Stimulated activated CD4-positive, alpha-beta T cell treated with anti-CD3 and anti-CD28 coated beads, Interleukin-1b, Interleukin-23, amount 100 ng/mL, for 4 hours (primary cell): ENCODE measurements around the gene LTF.
A peak's percentile ranks its signal among the peaks of the same experiment; 100 is the strongest.
"Not testable (repeated sequence)": the region's sequence is repeated elsewhere in the genome, so short reads cannot be mapped to it uniquely, and the experiment has no call there.

Experiments used
- DNase-seq, 2 donors: peaks; one replicate each; pipeline ENCODE4 v3.0.0-alpha.2; 2020; ENCODE audit warnings: low read depth in 2 of 2

The LTF gene

DNA sequence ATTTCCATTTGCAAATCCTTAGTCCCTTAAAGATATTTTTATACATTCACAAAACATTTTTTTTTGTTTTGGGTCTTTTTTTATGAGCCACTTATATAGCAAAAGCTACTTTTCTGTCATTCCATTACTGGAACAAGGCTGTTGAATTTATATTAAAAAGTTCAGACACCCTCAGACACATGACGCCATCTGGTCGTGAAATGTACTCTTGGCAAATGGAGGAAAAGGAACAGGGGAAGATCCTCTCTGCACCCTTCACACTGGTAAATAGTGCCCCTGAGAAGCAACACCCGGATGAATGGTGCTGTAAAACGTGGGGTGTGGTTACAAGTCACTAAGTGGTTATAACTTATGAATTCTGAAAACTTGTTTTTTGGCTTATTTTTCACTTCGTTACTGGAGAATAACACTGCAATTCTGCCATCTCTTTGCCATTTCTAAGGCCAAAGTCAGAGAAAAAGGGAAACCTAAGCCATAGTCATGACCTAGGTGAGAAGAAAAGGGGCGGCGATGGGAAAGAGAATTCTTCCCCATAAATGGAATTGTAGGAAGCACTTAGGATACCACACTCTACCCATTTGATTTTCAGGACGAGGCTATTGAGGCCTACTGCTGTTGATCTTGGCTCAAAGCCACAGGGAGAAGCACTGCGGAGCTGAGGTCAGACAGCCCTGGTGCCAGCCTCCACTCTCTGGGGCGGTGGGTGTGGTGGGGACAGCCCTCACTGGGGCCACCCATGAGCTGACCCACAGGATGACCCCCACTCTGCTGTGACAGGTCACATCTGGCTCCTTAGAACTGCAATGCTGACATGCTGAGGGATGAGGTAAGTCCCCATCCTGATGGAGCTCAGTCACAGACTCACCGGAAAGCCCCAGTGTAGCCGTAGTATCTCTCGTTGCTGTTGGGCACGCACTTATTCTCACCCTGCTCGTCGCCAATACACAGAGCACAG is 21.9 kb downstream of the LTF start:
- peak in 1 of 2 donors; percentile 53 for DNase-seq

GRCh38 chr3:46440531-46441294 is 24.0 kb downstream of the LTF start:
- DNase-seq = peak in 1 of 2 donors; percentile 12

- no peak for DNase-seq
Observed at GRCh38 chr3:46438831-46439230, 25.9 kb downstream of the LTF start.

DNA sequence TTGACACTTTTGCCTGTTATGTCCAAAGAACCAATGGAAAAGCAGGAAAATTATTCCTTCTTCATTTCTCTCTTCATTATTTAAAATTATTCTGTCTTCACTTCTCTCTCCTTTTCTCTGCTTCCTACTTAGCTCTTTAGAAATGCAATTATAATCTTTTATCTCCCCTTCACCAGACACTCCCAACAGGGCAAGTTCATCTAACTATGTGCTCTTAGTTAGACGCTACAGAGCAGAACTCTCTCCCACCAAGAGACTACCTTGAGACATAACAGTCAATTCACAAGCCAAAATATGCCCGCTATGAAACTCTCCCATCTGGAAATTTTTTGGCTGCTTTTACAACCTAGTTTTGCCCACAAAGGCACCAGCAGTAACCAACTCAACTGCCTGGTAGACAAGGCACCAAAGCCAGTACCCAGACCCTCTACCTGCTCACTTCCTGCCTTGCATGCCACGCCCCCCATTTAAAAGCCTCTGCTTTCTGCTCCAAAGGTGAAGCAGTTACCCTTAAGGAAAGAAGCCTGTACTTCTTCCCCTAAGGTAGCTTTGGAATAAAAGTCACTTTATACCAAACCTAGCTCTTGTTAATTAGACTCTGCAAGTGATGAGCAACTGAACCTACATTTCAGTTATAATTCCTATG is 29.5 kb downstream of the LTF start:
- no peak for DNase-seq

DNA sequence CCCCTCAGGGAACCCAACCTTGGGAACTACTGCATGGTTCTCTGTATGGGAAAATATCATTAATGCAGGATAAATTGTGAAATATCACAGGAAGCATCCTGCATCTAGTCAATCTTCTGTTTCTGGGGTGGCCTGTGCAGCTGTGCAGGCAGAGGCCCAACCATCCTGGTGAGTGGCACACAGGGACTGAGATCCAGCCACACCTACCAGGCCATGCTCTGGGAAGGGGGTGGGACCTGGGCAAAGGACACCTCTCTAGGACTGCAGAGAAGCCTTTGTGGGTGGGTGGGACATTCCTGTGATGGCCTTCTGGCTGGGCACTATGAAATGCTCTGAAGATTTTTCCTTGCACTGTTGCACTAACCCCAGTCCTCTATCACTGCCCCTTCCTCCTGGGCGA is 30.9 kb downstream of the LTF start:
- no peak for DNase-seq

- not testable (repeated sequence) for DNase-seq
Observed at GRCh38 chr3:46433118-46433517, 31.6 kb downstream of the LTF start.

DNA sequence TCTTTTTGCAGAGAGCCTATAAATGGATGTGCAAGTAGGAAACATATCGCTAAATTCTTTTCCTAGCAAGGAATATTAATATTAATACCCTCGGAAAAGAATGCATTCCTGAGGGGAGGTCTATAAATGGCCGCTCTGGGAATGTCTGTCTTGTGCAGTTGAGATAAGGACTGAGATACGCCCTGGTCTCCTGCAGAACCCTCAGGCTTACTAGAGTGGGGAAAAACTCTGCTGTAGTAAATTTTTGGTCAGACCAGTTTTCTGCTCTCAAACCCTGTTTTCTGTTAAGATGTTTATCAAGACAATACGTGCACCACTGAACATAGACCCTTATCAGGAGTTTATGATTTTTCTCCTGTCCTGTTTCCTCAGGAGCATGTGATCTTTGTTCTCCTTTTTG is 32.8 kb downstream of the LTF start:
- not testable (repeated sequence) for DNase-seq

- not testable (repeated sequence) for DNase-seq
Observed at GRCh38 chr3:46430879-46431278, 33.8 kb downstream of the LTF start.

GRCh38 chr3:46429671-46430070 is 35.0 kb downstream of the LTF start:
- no peak for DNase-seq

DNA sequence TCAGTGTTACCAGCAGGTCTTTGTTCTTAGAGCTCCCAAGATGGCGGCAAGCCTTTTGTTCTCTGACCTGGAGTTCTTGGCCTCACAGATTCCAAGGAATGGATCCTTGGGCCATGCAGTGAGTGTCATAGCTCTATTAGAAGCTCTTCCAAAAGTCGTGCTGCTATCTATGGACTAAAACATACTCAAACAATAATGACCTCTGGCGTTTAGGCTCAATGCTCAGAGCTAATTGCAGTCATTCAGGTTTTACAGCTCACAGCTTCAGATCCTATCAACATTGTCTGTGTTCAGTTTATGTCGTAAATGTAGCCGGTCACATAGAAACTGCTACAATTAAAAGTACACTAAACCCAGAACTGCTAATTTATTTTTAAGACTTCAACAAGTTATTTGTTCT is 35.5 kb downstream of the LTF start:
- no peak for DNase-seq

- no peak for DNase-seq
Observed at GRCh38 chr3:46427916-46428833, 36.5 kb downstream of the LTF start.

DNA sequence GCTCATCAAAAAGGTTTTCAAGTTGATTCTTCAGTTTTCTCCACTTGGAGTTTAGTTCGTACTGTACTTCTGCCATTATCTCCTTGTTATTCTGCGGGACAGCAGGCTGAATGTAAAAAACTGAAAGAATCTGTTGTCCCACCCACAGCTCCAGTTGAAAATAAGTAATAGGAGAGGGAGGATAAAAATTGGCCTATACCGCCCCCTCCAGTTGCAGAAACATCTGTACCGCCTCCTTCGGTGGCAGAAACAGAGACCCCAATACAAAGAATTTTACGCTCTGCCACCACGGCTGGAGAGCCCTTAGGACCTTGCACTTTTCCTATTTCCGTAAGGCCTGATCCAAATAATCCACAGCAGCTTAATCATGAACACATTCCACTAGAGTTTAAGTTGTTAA is 37.3 kb downstream of the LTF start:
- not testable (repeated sequence) for DNase-seq

DNA sequence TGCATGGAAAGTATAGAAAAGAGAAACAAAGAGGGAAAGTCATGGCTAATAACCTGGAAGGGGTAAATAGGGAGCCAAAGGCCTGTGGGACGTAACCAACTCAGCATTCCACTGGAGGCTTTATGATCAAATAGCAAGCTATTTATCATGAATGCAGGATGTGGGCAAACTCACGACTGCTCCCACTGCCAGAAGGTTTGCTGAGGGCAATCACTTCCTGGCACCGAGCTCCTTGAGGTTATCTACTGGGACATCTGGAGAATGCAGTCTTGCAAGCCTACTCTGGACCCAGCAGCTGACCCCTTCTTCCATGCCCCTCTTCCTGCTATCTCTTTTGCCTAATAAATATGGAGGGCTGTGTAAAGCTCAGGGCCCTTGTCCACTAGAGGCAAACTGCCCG is 38.2 kb downstream of the LTF start:
- DNase-seq = not testable (repeated sequence)

DNA sequence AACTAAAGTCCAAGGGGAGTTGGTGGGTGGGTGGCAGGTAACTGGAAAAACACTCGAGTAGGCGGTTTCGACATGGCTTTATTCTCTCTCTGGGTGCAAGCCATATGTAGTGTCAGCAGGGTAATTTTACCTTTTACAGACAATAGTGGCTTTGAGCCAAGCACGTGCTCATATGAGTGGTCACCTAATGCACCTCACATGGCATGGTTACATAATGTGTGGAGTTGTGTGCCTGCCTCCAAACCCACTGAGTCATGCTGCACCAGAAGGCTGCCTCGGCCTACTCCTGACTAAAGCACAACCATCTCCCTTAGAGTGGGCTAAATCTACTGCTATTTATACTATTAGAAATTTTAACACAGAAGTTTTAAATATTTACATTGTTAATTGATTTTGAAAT is 41.1 kb downstream of the LTF start:
- no peak for DNase-seq

DNA sequence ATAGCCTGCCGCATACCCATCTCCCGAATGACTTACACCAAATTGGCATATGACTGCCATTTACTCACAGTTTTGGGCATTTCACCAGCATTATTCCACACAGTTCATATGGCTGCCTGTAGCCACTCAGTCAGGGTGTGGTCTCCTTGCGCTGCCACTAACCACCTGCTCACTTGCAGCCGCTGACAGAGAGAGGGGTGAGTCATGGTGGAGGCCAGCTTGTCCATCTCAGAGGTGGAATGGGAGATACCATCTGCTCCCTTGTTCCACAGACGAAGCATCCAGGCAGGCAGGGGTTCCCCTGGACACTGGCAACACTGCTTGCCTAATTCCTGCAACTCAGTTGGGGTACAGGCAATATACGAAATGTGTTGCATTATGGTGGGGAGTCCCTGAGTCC is 42.1 kb downstream of the LTF start:
- no peak for DNase-seq

GRCh38 chr3:46420931-46421330 is 43.8 kb downstream of the LTF start:
- no peak for DNase-seq

GRCh38 chr3:46419816-46420215 is 44.9 kb downstream of the LTF start:
- no peak for DNase-seq

DNA sequence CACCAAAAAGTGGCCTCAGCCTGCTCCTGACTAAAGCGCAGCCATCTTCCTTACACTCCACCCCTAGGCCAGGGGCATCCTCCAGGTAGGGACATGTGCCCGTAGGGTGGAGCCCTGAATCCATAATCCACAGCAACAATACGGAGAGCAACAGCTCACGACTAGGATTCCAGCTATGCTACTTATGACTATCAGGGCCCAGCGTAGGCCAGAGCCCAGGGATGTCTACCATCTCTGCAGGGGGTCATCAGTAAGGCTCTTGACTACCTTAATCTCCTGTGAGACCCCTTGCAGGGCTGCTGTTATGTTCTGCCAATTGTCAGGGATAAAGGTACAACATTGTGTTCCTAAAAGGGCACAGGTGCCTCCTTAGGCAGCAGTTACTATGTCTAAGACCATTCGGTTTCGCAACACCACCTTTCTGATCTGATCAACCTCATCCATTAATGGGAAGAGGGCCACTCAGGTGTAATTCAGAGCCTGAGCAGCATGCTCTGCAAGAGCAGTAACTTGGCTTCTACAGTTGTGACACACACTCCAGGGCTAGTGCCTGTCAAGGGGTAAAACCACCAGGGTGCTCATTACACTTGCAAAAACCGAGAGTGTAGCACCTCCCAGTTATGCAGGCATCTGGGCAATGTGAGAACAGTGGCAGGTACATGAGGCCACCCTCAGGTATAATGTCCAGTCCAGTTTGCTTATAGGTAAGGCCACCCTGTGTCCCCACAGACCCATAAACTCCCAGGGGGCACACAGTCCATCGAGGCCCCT is 46.7 kb downstream of the LTF start:
- no peak for DNase-seq

DNA sequence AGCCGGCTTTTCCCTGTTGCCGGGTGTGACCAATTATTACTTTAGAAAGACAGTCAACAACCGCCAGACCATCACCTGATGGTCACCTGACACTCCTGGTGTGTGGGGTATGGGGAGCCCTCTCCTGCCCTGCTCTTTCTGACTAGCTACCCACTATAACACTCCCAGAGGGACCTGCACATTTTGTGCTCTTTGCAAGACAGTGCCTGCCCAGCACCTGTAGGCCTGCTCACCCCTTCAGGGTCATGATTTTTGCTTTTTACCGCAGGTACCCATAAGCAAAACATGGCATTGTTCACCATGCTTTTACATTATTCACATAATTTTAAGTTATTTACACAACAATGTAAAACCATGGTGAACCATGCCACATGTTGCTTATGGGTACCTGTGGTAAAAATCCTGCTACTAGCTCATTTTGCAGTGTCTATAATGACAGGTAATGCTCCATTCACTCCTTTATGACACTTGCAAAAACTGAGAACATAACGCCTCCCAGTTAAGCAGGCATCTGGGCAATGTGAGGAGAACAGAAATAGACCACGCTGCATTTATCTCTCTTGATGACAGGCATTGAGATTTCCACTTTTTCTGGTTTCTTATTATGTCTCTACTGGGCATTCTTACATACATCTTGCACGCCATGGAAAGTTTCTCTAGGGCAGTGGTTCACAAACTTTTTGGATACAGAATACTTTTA is 47.7 kb downstream of the LTF start:
- DNase-seq = no peak
